Measurements from ENCODE around the gene TBR1. TPM values are rescaled to one million over a fixed set of nuclear protein-coding genes. Genes with fewer than 3 reads are reported as not detected.

Gene TBR1
- total RNA-seq, 6 experiments from 2014 or later = not detected

DNA sequence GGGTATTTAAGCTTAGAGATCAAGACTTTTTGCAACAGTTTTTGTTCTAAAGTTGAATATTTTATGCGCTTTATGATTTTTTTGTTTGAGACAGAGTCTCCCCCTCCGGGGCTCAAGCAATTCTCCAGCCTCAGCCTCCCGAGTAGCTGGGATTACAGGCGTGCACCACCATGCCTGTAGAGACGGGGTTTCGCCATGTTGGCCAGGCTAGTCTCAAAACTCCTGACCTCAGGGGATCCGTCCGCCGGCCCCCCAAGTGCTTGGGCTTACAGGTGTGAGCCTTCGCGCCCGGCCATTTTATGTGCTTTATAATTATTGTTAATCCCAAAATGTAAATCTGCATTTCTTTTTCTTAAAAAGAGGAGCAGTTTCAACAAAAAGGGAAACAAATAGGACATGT is 29.0 kb downstream of the TBR1 start:
- intact Hi-C loops (cut with DNase I) = no loop called here

DNA sequence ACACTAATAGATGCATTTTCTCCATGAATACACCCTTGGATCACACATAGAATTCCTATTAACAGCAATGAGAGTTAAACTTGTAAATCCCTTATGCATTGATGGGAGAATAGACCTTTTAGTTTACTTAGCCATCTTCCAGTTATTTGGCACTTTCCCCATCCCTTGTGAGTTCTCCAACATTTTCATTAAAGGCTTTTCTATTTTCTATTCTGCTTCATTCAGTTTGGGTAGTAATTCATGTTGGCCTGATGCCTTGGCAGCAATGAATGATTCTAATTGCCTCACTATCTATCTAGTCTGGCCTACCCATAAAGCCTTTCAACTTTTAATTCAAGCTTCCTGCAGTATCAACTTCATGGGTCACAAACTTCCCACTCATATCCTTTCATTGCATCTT is 32.3 kb downstream of the TBR1 start:
- no peaks in the 10 kb centered on the region for H3K36me3 ChIP-seq
- no peaks in the 10 kb centered on the region for H3K4me1 ChIP-seq
- TF ChIP-seq, protein P1, sequence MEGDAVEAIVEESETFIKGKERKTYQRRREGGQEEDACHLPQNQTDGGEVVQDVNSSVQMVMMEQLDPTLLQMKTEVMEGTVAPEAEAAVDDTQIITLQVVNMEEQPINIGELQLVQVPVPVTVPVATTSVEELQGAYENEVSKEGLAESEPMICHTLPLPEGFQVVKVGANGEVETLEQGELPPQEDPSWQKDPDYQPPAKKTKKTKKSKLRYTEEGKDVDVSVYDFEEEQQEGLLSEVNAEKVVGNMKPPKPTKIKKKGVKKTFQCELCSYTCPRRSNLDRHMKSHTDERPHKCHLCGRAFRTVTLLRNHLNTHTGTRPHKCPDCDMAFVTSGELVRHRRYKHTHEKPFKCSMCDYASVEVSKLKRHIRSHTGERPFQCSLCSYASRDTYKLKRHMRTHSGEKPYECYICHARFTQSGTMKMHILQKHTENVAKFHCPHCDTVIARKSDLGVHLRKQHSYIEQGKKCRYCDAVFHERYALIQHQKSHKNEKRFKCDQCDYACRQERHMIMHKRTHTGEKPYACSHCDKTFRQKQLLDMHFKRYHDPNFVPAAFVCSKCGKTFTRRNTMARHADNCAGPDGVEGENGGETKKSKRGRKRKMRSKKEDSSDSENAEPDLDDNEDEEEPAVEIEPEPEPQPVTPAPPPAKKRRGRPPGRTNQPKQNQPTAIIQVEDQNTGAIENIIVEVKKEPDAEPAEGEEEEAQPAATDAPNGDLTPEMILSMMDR (IDR thresholded peaks at IDR 0.05) = no peak
- no peak for TF ChIP-seq POLR2A (IDR thresholded peaks at IDR 0.05)
- ATAC-seq (no peak), DNase-seq (no peak)
- no peak overlapping the region for H3K27ac ChIP-seq
- H3K4me3 ChIP-seq = no peak overlapping the region
- H3K9me3 ChIP-seq = no peaks in the 10 kb centered on the region
- no peaks in the 10 kb centered on the region for H3K27me3 ChIP-seq
- intact Hi-C loops (cut with DNase I) = no loop called here

More for the DNA sequence above, 29.0 kb downstream of the TBR1 start:
- Histone ChIP-seq H3K9me3 (no peaks in the 10 kb centered on the region), H3K4me3 (no peak overlapping the region), H3K4me1 (no peaks in the 10 kb centered on the region), H3K36me3 (no peaks in the 10 kb centered on the region), H3K27ac (no peak overlapping the region), H3K27me3 (no peaks in the 10 kb centered on the region)
- TF ChIP-seq, protein P1 (IDR thresholded peaks at IDR 0.05) = no peak
- no peak for TF ChIP-seq POLR2A (IDR thresholded peaks at IDR 0.05)
- 85% methylated on average over 12 of the region's 12 CpGs for WGBS (ENCODE audit: insufficient coverage, low coverage, low lambda C conversion rate, missing lambda C conversion rate)
- DNase-seq (no peak), ATAC-seq (no peak)

DNA sequence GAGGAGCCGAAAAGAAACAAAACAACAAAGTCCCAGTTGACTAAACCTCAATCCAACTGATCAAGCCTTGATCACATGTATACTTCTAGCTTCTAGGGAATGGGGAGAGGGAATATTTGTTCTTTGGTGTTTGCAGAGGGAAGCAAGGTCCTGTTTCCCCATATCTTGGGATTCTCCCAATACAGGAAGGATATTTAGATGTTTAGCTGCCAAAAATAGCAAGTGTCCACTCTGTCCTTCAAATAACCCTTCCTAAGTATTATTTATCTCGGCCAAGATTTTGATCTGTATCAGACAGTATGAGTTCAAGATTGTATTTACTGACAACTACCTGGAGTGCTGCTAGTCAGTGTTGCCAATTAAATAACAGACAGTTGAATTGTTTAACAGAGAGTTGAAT is 55.5 kb downstream of the TBR1 start:
- Histone ChIP-seq H3K4me3 (no peak overlapping the region), H3K9me3 (no peaks in the 10 kb centered on the region), H3K27me3 (no peaks in the 10 kb centered on the region), H3K27ac (no peak overlapping the region), H3K4me1 (no peaks in the 10 kb centered on the region), H3K36me3 (no peaks in the 10 kb centered on the region)
- ATAC-seq (no peak), DNase-seq (no peak)
- intact Hi-C loops (cut with DNase I) = no loop called here
- TF ChIP-seq POLR2A (IDR thresholded peaks at IDR 0.05) = no peak
- TF ChIP-seq, protein P1 (IDR thresholded peaks at IDR 0.05) = no peak
- WGBS (ENCODE audit: insufficient coverage, low coverage, low lambda C conversion rate, missing lambda C conversion rate) = 59% methylated on average over 2 of the region's 2 CpGs

DNA sequence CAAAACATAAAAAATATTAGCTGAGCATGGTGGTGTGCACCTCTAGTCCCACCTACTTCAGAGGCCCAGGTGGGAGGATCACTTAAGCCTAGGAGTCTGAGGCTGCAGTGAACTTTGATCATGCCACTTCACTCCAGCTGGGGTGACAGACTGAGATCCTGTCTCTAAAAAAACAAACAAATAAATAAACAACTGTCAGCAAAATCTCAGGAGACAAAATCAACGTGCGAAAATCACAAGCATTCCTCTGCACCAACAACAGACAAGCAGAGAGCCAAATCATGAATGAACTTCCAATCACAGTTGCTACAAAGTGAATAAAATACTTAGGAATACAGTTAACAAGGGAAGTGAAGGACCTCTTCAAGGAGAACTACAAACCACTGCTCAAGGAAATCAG is 58.8 kb downstream of the TBR1 start:
- no peaks in the 10 kb centered on the region for H3K36me3 ChIP-seq
- ATAC-seq = no peak
- no peaks in the 10 kb centered on the region for H3K4me1 ChIP-seq
- no peak for DNase-seq
- intact Hi-C loops (cut with DNase I) = no loop called here
- no peaks in the 10 kb centered on the region for H3K9me3 ChIP-seq
- 68% methylated on average over 2 of the region's 2 CpGs for WGBS (ENCODE audit: insufficient coverage, low coverage, low lambda C conversion rate, missing lambda C conversion rate)
- H3K27me3 ChIP-seq = no peaks in the 10 kb centered on the region
- H3K4me3 ChIP-seq = no peak overlapping the region
- no peak overlapping the region for H3K27ac ChIP-seq
- TF ChIP-seq, protein P1 (IDR thresholded peaks at IDR 0.05) = no peak
- TF ChIP-seq POLR2A (IDR thresholded peaks at IDR 0.05) = no peak

Small RNAs within 50 kb of the gene (small RNA-seq; reads per million reads assigned to genes)
- gene RNA5SP108 = 0 reads per million in 2 experiments

Other genes with a start within 250 kb of the TBR1 start
- 10 to 100 TPM; 18.7 to 61.8 (median 24.9) TPM for gene PSMD14, start 107.9 kb upstream of the TBR1 start, total RNA-seq
- under 1 TPM in 4 of 6 experiments, not detected in 2; 0.09 to 0.20 (median 0.12) TPM for gene SLC4A10, start 208.1 kb downstream of the TBR1 start, total RNA-seq

Data from right lobe of liver (tissue), 6 donors.